ENCODE results near the gene DNAH14. TPM values are rescaled to one million over a fixed set of nuclear protein-coding genes. Genes with fewer than 3 reads are reported as not detected.
"Not testable (repeated sequence)": the region's sequence is repeated elsewhere in the genome, so short reads cannot be mapped to it uniquely, and the experiment has no call there.

The DNAH14 gene
- total and polyA plus RNA-seq, 2 of the 4 experiments (the other 2 are of a cell fraction): 2.7 to 3.6 TPM

DNA sequence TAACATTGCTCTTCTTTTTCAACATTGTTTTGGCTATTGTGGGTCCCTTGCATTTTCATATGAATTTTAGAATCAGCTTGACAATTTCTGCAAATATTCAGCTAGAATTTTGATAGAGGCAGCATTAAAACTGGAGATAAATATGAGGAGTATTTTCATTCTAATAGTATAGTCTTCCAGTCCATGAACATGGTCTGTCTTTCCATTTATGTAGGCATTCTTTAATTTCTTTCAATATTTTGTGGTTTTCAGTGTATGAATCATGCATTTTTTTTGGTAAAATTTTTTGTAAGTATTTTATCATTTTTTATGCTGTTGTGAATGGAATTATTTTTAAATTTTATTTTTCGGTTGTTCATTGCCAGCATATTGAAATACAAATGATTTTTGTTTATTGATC is 97.2 kb downstream of the DNAH14 start:
- intact Hi-C loops (cut with micrococcal nuclease) (no loop called here), in situ Hi-C loops (cut with MboI; ENCODE audit: low sequenced_read_pairs) (no loop called here), dilution Hi-C loops (cut with HindIII; ENCODE audit: low sequenced_read_pairs, unreplicated experiment) (no loop called here)
- Histone ChIP-seq H4K8ac (ENCODE audit: low read depth in 2 of 2, low read length in 2 of 2) (no peak overlapping the region), H2AFZ (replicated peaks; ENCODE audit: low read length, poor library complexity) (no peak overlapping the region), H3K4me2 (ENCODE audit: low read depth, low read length) (no peak overlapping the region), H2AK9ac (replicated peaks; ENCODE audit: low read depth, low read length, poor library complexity) (no peak overlapping the region), H2AK5ac (ENCODE audit: low read depth, low read length) (no peak overlapping the region), H2BK20ac (ENCODE audit: low read depth, low read length) (no peak overlapping the region), H2BK120ac (ENCODE audit: low read depth, low read length) (no peak overlapping the region), H3K79me1 (ENCODE audit: low read depth in 1 of 2, low read length in 2 of 2) (no peaks in the 10 kb centered on the region), H3K4me3 (ENCODE audit: insufficient read depth, low read depth, low read length) (no peak overlapping the region), H3K23ac (ENCODE audit: low read depth, low read length) (no peak overlapping the region), H3K36me3 (ENCODE audit: control insufficient read depth, insufficient read depth, low read length) (no peaks in the 10 kb centered on the region), H3K27me3 (ENCODE audit: control insufficient read depth, insufficient read depth, low read length) (no peaks in the 10 kb centered on the region), H3K9ac (ENCODE audit: low read depth, low read length) (no peak overlapping the region), H2BK15ac (ENCODE audit: low read depth, low read length) (no peak overlapping the region), H4K20me1 (ENCODE audit: insufficient read depth, low read length) (no peaks in the 10 kb centered on the region), H3K9me3 (ENCODE audit: control insufficient read depth, insufficient read depth, low read length) (no peaks in the 10 kb centered on the region), H2BK5ac (ENCODE audit: low read depth, low read length, poor library complexity, severe bottlenecking) (no peak overlapping the region), H3K27ac (ENCODE audit: insufficient read depth, low read length) (no peak overlapping the region), H3K9me1 (ENCODE audit: insufficient read depth, low read length) (no peaks in the 10 kb centered on the region), H3K4ac (ENCODE audit: low read depth, low read length) (no peak overlapping the region), H3K14ac (replicated peaks; ENCODE audit: low read depth, low read length) (no peak overlapping the region), H3K56ac (ENCODE audit: extremely low read depth, insufficient read depth, low read length) (no peak overlapping the region), H4K5ac (ENCODE audit: low read depth, low read length) (no peak overlapping the region), H4K91ac (ENCODE audit: insufficient read depth, low read depth, low read length) (no peak overlapping the region), H3K4me1 (ENCODE audit: control insufficient read depth, insufficient read depth, low read length) (no peaks in the 10 kb centered on the region), H3K18ac (ENCODE audit: low read depth, low read length) (no peak overlapping the region)
- no peak for ATAC-seq (ENCODE audit: low read depth)
- ChIA-PET POLR2A (ENCODE audit: unreplicated experiment) (no interaction called here), CTCF (no interaction called here)
- no CpG with 5 or more reads among the region's 1 CpG for WGBS, 2 experiments (ENCODE audit: extremely low coverage in 2 of 2, insufficient read length in 1 of 2)
- BruUV-seq (replicated peaks): no TSS peak
- no peak for TF ChIP-seq CHD1 (IDR thresholded peaks at IDR 0.05; ENCODE audit: low read depth, low read length)
- TF ChIP-seq BHLHE40 (IDR thresholded peaks at IDR 0.05; ENCODE audit: low read depth, low read length): no peak
- no peak for TF ChIP-seq MAFK (IDR thresholded peaks at IDR 0.05; ENCODE audit: low read depth, low read length)
- TF ChIP-seq MXI1 (IDR thresholded peaks at IDR 0.05; ENCODE audit: borderline replicate concordance, low read depth, low read length): no peak
- no peak for TF ChIP-seq RCOR1 (IDR thresholded peaks at IDR 0.05; ENCODE audit: insufficient replicate concordance, low read length)
- no peak for TF ChIP-seq POLR2A (IDR thresholded peaks at IDR 0.05; ENCODE audit: low read depth, low read length)
- no peak for TF ChIP-seq MAZ (IDR thresholded peaks at IDR 0.05; ENCODE audit: borderline replicate concordance, low read depth, low read length)
- no peak for TF ChIP-seq RAD21 (IDR thresholded peaks at IDR 0.05; ENCODE audit: low read length)
- no peak for TF ChIP-seq USF2 (IDR thresholded peaks at IDR 0.05; ENCODE audit: low read depth, low read length)
- no peak for TF ChIP-seq RFX5 (IDR thresholded peaks at IDR 0.05; ENCODE audit: low read depth, low read length)
- no peak for DNase-seq

GRCh38 chr1:225036441-225036840 is 107.0 kb downstream of the DNAH14 start:
- CTCF ChIA-PET; H2AK9ac ChIP-seq (replicated peaks; ENCODE audit: low read depth, low read length, poor library complexity): not testable (repeated sequence)

More at GRCh38 chr1:225036441-225036840, 107.0 kb downstream of the DNAH14 start:
- H3K27ac ChIP-seq (ENCODE audit: insufficient read depth, low read length); H3K14ac ChIP-seq (replicated peaks; ENCODE audit: low read depth, low read length); in situ Hi-C loops (cut with MboI; ENCODE audit: low sequenced_read_pairs); H2BK15ac ChIP-seq (ENCODE audit: low read depth, low read length); H4K5ac ChIP-seq (ENCODE audit: low read depth, low read length); H3K4me1 ChIP-seq (ENCODE audit: control insufficient read depth, insufficient read depth, low read length); H2BK120ac ChIP-seq (ENCODE audit: low read depth, low read length); H3K9me3 ChIP-seq (ENCODE audit: control insufficient read depth, insufficient read depth, low read length); H3K36me3 ChIP-seq (ENCODE audit: control insufficient read depth, insufficient read depth, low read length); H3K23ac ChIP-seq (ENCODE audit: low read depth, low read length); H3K4me2 ChIP-seq (ENCODE audit: low read depth, low read length); H3K18ac ChIP-seq (ENCODE audit: low read depth, low read length); dilution Hi-C loops (cut with HindIII; ENCODE audit: low sequenced_read_pairs, unreplicated experiment); H4K8ac ChIP-seq (ENCODE audit: low read depth in 2 of 2, low read length in 2 of 2); H3K56ac ChIP-seq (ENCODE audit: extremely low read depth, insufficient read depth, low read length); H2BK5ac ChIP-seq (ENCODE audit: low read depth, low read length, poor library complexity, severe bottlenecking); intact Hi-C loops (cut with micrococcal nuclease); H2AK5ac ChIP-seq (ENCODE audit: low read depth, low read length); H3K4ac ChIP-seq (ENCODE audit: low read depth, low read length); ATAC-seq (ENCODE audit: low read depth); H3K9me1 ChIP-seq (ENCODE audit: insufficient read depth, low read length); H4K91ac ChIP-seq (ENCODE audit: insufficient read depth, low read depth, low read length); H3K9ac ChIP-seq (ENCODE audit: low read depth, low read length); H4K20me1 ChIP-seq (ENCODE audit: insufficient read depth, low read length); H2AFZ ChIP-seq (replicated peaks; ENCODE audit: low read length, poor library complexity); POLR2A ChIA-PET (ENCODE audit: unreplicated experiment); DNase-seq; H3K79me1 ChIP-seq (ENCODE audit: low read depth in 1 of 2, low read length in 2 of 2); H3K4me3 ChIP-seq (ENCODE audit: insufficient read depth, low read depth, low read length); H2BK20ac ChIP-seq (ENCODE audit: low read depth, low read length); BruUV-seq (replicated peaks); H3K27me3 ChIP-seq (ENCODE audit: control insufficient read depth, insufficient read depth, low read length): not testable (repeated sequence)
- WGBS, 2 experiments (ENCODE audit: extremely low coverage in 2 of 2, insufficient read length in 1 of 2): no CpG with 5 or more reads among the region's 1 CpG

Measured in IMR-90 (cell line).